B cell (primary cell): ENCODE results near the gene CUL3.

Source experiments
- CTCF ChIP-seq: fragments of 200-600 bp; IDR thresholded peaks from one replicate; pipeline ENCODE4 v1.8.0; 2022; ENCODE audit warnings: antibody characterized with exemption, mild to moderate bottlenecking
- EZH2 ChIP-seq: IDR thresholded peaks from 2 replicates; pipeline ENCODE4 v1.6.1; 2012; ENCODE audit warnings: borderline replicate concordance, low read depth, mild to moderate bottlenecking, moderate library complexity, low read length; ENCODE audit not compliant: insufficient read depth, poor library complexity, severe bottlenecking

- TF ChIP-seq CTCF (no peak), EZH2 (no peak)
Observed at GRCh38 chr2:224427471-224427870, 157.7 kb downstream of the CUL3 start.
